ENCODE data around the gene SHB. TPM values are rescaled to one million over a fixed set of nuclear protein-coding genes. Genes with fewer than 3 reads are reported as not detected.

SHB gene
- total RNA-seq, 2 experiments from 2014 or later: 0.41 to 1.0 TPM

- Histone ChIP-seq H3K27ac (ENCODE audit: low read depth, low read length, poor library complexity, severe bottlenecking) (no peak overlapping the region), H3K4me2 (ENCODE audit: low read length) (no peak overlapping the region), H3K9me2 (ENCODE audit: insufficient read depth, low read length) (no peaks in the 10 kb centered on the region), H2AFZ (ENCODE audit: low read length) (no peak overlapping the region), H3K36me3 (ENCODE audit: insufficient read depth, low read length) (no peaks in the 10 kb centered on the region), H3K79me2 (ENCODE audit: insufficient read depth, low read depth, low read length) (no peaks in the 10 kb centered on the region), H3K4me3 (ENCODE audit: low read depth, low read length, poor library complexity, severe bottlenecking) (no peak overlapping the region), H4K20me1 (ENCODE audit: insufficient read depth, low read length) (no peaks in the 10 kb centered on the region), H3K9me3 (ENCODE audit: low read length) (no peaks in the 10 kb centered on the region), H3K4me1 (ENCODE audit: insufficient read depth, low read length, poor library complexity, severe bottlenecking) (no peaks in the 10 kb centered on the region)
- BruUV-seq (replicated peaks): no TSS peak
- TF ChIP-seq EZH2phosphoT487 (IDR thresholded peaks at IDR 0.05; ENCODE audit: borderline replicate concordance, low read depth, low read length): no peak
- TF ChIP-seq CTCF (conservative IDR thresholded peaks at IDR 0.05; ENCODE audit: low read length): no peak
- ChIA-PET CTCF (ENCODE audit: unreplicated experiment) (no interaction called here), POLR2A (interaction anchor here (0.6 kb wide), 1 partner anchor 140 kb away, joined by 4 read pairs; no protein-coding TSS in a partner anchor)
- intact Hi-C loops (cut with micrococcal nuclease; ENCODE audit: unreplicated experiment): no loop called here
- DNase-seq (ENCODE audit: low spot score): no peak
Measured at GRCh38 chr9:37923118-37923795, 145.8 kb downstream of the SHB start.

GRCh38 chr9:37922363-37923117, 146.5 kb downstream of the SHB start:
- Histone ChIP-seq H3K9me3 (ENCODE audit: low read length) (no peaks in the 10 kb centered on the region), H3K4me2 (ENCODE audit: low read length) (no peak overlapping the region), H3K4me3 (ENCODE audit: low read depth, low read length, poor library complexity, severe bottlenecking) (no peak overlapping the region), H3K27ac (ENCODE audit: low read depth, low read length, poor library complexity, severe bottlenecking) (no peak overlapping the region), H4K20me1 (ENCODE audit: insufficient read depth, low read length) (no peaks in the 10 kb centered on the region), H3K9me2 (ENCODE audit: insufficient read depth, low read length) (no peaks in the 10 kb centered on the region), H3K4me1 (ENCODE audit: insufficient read depth, low read length, poor library complexity, severe bottlenecking) (no peaks in the 10 kb centered on the region), H3K36me3 (ENCODE audit: insufficient read depth, low read length) (no peaks in the 10 kb centered on the region), H2AFZ (ENCODE audit: low read length) (no peak overlapping the region), H3K79me2 (ENCODE audit: insufficient read depth, low read depth, low read length) (no peaks in the 10 kb centered on the region)
- intact Hi-C loops (cut with micrococcal nuclease; ENCODE audit: unreplicated experiment): no loop called here
- CTCF ChIA-PET (ENCODE audit: unreplicated experiment): no interaction called here
- no TSS peak for BruUV-seq (replicated peaks)
- POLR2A ChIA-PET: no interaction called here
- no peak for DNase-seq (ENCODE audit: low spot score)
- TF ChIP-seq EZH2phosphoT487 (IDR thresholded peaks at IDR 0.05; ENCODE audit: borderline replicate concordance, low read depth, low read length) (no peak), CTCF (conservative IDR thresholded peaks at IDR 0.05; ENCODE audit: low read length) (no peak)
